Measurements from ENCODE around the gene AXL.

- TF ChIP-seq CTCF (IDR thresholded peaks at IDR 0.05 in 8 of 11, conservative IDR thresholded peaks at IDR 0.05 in 3 of 11) = no peak
- TF ChIP-seq POLR2AphosphoS5 (IDR thresholded peaks at IDR 0.05) = no peak
- no peak for TF ChIP-seq POLR2A (IDR thresholded peaks at IDR 0.05)
These were observed 12.6 kb upstream of the AXL start for GRCh38 chr19:41206456-41206855.
